CD4-positive, alpha-beta T cell treated with Interleukin-15 for 4 hours (primary cell): ENCODE results near the gene RPTOR.

Source experiments
- DNase-seq: peaks from one replicate; pipeline ENCODE4 v3.0.0-alpha.2; 2020; ENCODE audit warnings: low spot score

The RPTOR gene

GRCh38 chr17:80930335-80931279, 386.0 kb downstream of the RPTOR start:
- no peak for DNase-seq

GRCh38 chr17:80931421-80932265, 387.0 kb downstream of the RPTOR start:
- no peak for DNase-seq

GRCh38 chr17:80935526-80935925, 390.9 kb downstream of the RPTOR start:
- DNase-seq: peak; percentile 1

- DNase-seq: no peak
Measured at GRCh38 chr17:80936218-80936617, 391.6 kb downstream of the RPTOR start.

GRCh38 chr17:80936723-80937122, 392.1 kb downstream of the RPTOR start:
- no peak for DNase-seq

GRCh38 chr17:80937462-80938381, 393.1 kb downstream of the RPTOR start:
- DNase-seq: no peak

GRCh38 chr17:80938556-80938955, 393.9 kb downstream of the RPTOR start:
- peak; percentile 49 for DNase-seq

GRCh38 chr17:80939151-80940145, 394.8 kb downstream of the RPTOR start:
- no peak for DNase-seq

GRCh38 chr17:80940171-80941123, 395.8 kb downstream of the RPTOR start:
- no peak for DNase-seq

GRCh38 chr17:80941171-80941570, 396.5 kb downstream of the RPTOR start:
- DNase-seq: no peak

GRCh38 chr17:80941743-80942422, 397.2 kb downstream of the RPTOR start:
- DNase-seq: no peak

GRCh38 chr17:80942423-80943345, 398.0 kb downstream of the RPTOR start:
- no peak for DNase-seq

GRCh38 chr17:80943346-80944145, 398.9 kb downstream of the RPTOR start:
- no peak for DNase-seq

GRCh38 chr17:80944326-80944725, 399.7 kb downstream of the RPTOR start:
- DNase-seq: no peak

- DNase-seq: no peak
Measured at GRCh38 chr17:80945736-80946135, 401.1 kb downstream of the RPTOR start.

GRCh38 chr17:80946449-80946848, 401.8 kb downstream of the RPTOR start:
- no peak for DNase-seq
